ENCODE measurements around the gene TMEM145. TPM values are rescaled to one million over a fixed set of nuclear protein-coding genes. Genes with fewer than 3 reads are reported as not detected.

Gene TMEM145
- total RNA-seq, 1 experiment from 2014 or later, result 1.5 TPM

DNA sequence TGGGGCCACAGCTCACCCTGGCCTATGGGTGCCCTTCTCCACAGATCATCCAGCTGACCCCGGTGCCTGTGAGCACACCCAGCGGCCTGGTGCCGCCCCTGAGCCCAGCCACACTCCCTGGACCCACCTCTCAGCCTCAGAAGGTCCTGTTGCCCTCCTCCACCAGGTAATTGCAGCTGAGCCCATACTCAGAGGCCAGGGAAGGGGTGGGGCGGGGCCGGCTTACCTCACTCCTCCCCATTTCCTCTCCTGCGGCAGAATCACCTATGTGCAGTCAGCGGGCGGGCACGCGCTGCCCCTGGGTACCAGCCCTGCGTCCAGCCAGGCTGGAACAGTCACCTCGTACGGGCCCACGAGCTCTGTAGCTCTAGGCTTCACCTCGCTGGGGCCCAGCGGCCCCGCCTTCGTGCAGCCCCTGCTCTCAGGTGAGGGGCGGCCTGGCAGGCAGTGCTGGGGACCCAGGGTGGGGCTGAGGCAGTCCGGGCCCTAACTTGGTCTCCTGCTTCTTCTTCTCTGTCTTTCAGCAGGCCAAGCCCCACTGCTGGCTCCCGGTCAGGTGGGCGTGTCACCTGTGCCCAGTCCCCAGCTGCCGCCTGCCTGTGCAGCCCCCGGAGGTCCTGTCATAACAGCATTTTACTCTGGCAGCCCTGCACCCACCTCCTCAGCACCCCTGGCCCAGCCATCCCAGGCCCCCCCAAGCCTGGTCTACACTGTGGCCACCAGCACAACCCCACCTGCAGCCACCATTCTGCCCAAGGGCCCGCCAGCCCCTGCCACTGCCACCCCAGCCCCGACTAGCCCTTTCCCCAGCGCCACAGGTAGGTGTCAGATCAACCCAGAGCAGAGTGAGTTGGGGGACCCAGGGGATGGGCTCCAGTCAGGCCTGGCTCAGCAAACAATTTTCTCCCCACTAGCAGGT is 20.8 kb upstream of the TMEM145 start:
- TF ChIP-seq, protein P1, sequence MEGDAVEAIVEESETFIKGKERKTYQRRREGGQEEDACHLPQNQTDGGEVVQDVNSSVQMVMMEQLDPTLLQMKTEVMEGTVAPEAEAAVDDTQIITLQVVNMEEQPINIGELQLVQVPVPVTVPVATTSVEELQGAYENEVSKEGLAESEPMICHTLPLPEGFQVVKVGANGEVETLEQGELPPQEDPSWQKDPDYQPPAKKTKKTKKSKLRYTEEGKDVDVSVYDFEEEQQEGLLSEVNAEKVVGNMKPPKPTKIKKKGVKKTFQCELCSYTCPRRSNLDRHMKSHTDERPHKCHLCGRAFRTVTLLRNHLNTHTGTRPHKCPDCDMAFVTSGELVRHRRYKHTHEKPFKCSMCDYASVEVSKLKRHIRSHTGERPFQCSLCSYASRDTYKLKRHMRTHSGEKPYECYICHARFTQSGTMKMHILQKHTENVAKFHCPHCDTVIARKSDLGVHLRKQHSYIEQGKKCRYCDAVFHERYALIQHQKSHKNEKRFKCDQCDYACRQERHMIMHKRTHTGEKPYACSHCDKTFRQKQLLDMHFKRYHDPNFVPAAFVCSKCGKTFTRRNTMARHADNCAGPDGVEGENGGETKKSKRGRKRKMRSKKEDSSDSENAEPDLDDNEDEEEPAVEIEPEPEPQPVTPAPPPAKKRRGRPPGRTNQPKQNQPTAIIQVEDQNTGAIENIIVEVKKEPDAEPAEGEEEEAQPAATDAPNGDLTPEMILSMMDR (IDR thresholded peaks at IDR 0.05; ENCODE audit: unreplicated experiment), result no peak
- intact Hi-C loops (cut with micrococcal nuclease; ENCODE audit: unreplicated experiment), result no loop called here
- Mint-ChIP-seq H3K9me3 (ENCODE audit: low read depth, unreplicated experiment) (no peaks in the 10 kb centered on the region), H3K4me1 (ENCODE audit: low read depth, unreplicated experiment) (peaks cover 11% of the 10 kb centered on the region), H3K27me3 (ENCODE audit: unreplicated experiment) (no peaks in the 10 kb centered on the region), H3K36me3 (ENCODE audit: insufficient read depth, unreplicated experiment) (peaks cover 64% of the 10 kb centered on the region), H3K4me3 (ENCODE audit: low read depth, unreplicated experiment) (no peak overlapping the region), H3K27ac (ENCODE audit: unreplicated experiment) (peak overlapping the region; percentile 22)
- BruUV-seq (replicated peaks), result no TSS peak
- no peak for DNase-seq
- CTCF ChIA-PET, result no interaction called here

DNA sequence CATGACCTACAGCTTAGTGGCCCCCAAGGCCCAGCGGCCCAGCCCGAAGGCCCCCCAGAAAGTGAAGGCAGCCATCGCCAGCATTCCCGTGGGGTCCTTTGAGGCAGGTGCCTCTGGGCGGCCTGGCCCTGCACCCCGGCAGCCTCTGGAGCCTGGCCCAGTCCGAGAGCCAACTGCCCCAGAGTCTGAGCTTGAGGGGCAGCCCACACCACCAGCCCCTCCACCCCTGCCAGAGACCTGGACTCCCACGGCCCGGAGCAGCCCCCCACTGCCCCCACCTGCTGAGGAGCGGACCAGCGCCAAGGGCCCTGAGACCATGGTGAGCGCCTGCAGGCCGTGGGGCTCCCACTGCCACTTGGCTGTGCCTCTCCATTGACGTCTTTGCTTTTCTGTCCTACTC is 20.1 kb upstream of the TMEM145 start:
- intact Hi-C loops (cut with micrococcal nuclease; ENCODE audit: unreplicated experiment), result no loop called here
- TF ChIP-seq, protein P1 (IDR thresholded peaks at IDR 0.05; ENCODE audit: unreplicated experiment), result no peak
- Mint-ChIP-seq H3K27me3 (ENCODE audit: unreplicated experiment) (no peaks in the 10 kb centered on the region), H3K4me1 (ENCODE audit: low read depth, unreplicated experiment) (peaks cover 11% of the 10 kb centered on the region), H3K4me3 (ENCODE audit: low read depth, unreplicated experiment) (no peak overlapping the region), H3K9me3 (ENCODE audit: low read depth, unreplicated experiment) (no peaks in the 10 kb centered on the region), H3K36me3 (ENCODE audit: insufficient read depth, unreplicated experiment) (peaks cover 61% of the 10 kb centered on the region), H3K27ac (ENCODE audit: unreplicated experiment) (no peak overlapping the region)
- CTCF ChIA-PET, result no interaction called here
- DNase-seq, result no peak
- BruUV-seq (replicated peaks), result no TSS peak

DNA sequence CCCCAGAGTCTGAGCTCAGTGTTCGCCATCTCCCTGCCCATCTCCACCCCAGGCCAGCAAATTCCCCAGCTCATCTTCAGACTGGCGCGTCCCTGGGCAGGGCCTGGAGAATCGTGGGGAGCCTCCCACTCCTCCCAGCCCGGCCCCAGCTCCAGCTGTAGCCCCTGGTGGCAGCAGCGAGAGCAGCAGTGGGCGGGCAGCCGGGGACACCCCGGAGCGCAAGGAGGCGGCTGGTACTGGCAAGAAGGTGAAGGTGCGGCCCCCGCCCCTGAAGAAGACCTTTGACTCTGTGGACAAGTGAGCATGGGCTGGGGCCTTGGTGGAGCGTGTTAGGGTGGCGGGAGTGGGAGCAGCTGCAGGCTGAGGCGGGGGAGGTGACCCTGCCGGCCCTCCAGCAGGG is 19.6 kb upstream of the TMEM145 start:
- TF ChIP-seq, protein P1 (IDR thresholded peaks at IDR 0.05; ENCODE audit: unreplicated experiment), result no peak
- Mint-ChIP-seq H3K27me3 (ENCODE audit: unreplicated experiment) (no peaks in the 10 kb centered on the region), H3K4me1 (ENCODE audit: low read depth, unreplicated experiment) (peaks cover 11% of the 10 kb centered on the region), H3K4me3 (ENCODE audit: low read depth, unreplicated experiment) (no peak overlapping the region), H3K36me3 (ENCODE audit: insufficient read depth, unreplicated experiment) (peaks cover 61% of the 10 kb centered on the region), H3K27ac (ENCODE audit: unreplicated experiment) (no peak overlapping the region), H3K9me3 (ENCODE audit: low read depth, unreplicated experiment) (no peaks in the 10 kb centered on the region)
- no peak for DNase-seq
- CTCF ChIA-PET, result no interaction called here
- no TSS peak for BruUV-seq (replicated peaks)
- intact Hi-C loops (cut with micrococcal nuclease; ENCODE audit: unreplicated experiment), result no loop called here

DNA sequence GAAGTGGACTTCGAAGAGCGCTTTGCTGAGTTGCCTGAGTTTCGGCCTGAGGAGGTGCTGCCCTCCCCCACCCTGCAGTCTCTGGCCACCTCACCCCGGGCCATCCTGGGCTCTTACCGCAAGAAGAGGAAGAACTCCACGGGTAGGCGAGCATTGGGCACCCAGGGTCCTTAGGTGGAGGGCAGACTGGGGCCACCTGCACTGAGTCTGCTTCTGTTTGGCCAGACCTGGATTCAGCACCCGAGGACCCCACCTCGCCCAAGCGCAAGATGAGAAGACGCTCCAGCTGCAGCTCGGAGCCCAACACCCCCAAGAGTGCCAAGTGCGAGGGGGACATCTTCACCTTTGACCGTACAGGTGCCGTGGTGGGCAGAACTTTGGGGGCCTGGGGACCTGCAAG is 19.2 kb upstream of the TMEM145 start:
- Mint-ChIP-seq H3K4me1 (ENCODE audit: low read depth, unreplicated experiment) (peaks cover 11% of the 10 kb centered on the region), H3K27me3 (ENCODE audit: unreplicated experiment) (no peaks in the 10 kb centered on the region), H3K4me3 (ENCODE audit: low read depth, unreplicated experiment) (no peak overlapping the region), H3K36me3 (ENCODE audit: insufficient read depth, unreplicated experiment) (peaks cover 60% of the 10 kb centered on the region), H3K27ac (ENCODE audit: unreplicated experiment) (no peak overlapping the region), H3K9me3 (ENCODE audit: low read depth, unreplicated experiment) (no peaks in the 10 kb centered on the region)
- BruUV-seq (replicated peaks), result no TSS peak
- intact Hi-C loops (cut with micrococcal nuclease; ENCODE audit: unreplicated experiment), result no loop called here
- TF ChIP-seq, protein P1 (IDR thresholded peaks at IDR 0.05; ENCODE audit: unreplicated experiment), result no peak
- no peak for DNase-seq
- CTCF ChIA-PET, result no interaction called here

Data from Calu3 (cell line).